BJ (cell line): ENCODE results near the gene RASAL1. TPM values are rescaled to one million over a fixed set of nuclear protein-coding genes. Genes with fewer than 3 reads are reported as not detected.

Experiments
- CTCF ChIA-PET: fragments of 350-600 bp; formaldehyde crosslinking; extraction: SDS; loops from one replicate; lab custom pipeline; 2021; ENCODE audit warnings: antibody characterized with exemption, inconsistent platforms; lab: Yijun Ruan, JAX
- POLR2A ChIA-PET: fragments of 300-600 bp; sonication (Branson Sonifier 250); formaldehyde crosslinking; extraction: SDS; loops from one replicate; lab custom pipeline; 2021; ENCODE audit warnings: antibody characterized with exemption; lab: Charles Lee
- DNase-seq: peaks from one replicate; pipeline ENCODE4 v3.0.0-alpha.2; 2011; ENCODE audit warnings: low read depth
- H3K27me3 ChIP-seq: 2 replicates; pipeline ENCODE4 v1.6.0; 2011; ENCODE audit warnings: low read length; ENCODE audit not compliant: control insufficient read depth, insufficient read depth
- H3K36me3 ChIP-seq: 2 replicates; pipeline ENCODE4 v1.5.1; 2011; ENCODE audit warnings: low read length; ENCODE audit not compliant: control insufficient read depth, insufficient read depth
- H3K4me3 ChIP-seq: 2 replicates; pipeline ENCODE4 v1.5.1; 2011; ENCODE audit warnings: low read depth, mild to moderate bottlenecking, control low read depth, low read length
- CTCF ChIP-seq: IDR thresholded peaks from 2 replicates; pipeline ENCODE4 v1.5.1; 2011; ENCODE audit warnings: low read depth, mild to moderate bottlenecking, control low read depth, inconsistent platforms, low read length, moderate library complexity; ENCODE audit not compliant: insufficient read depth
- polyA plus RNA-seq: library from polyadenylated mRNA; depleted of rRNA; stranded (reverse); fragments of >200 nt; gene quantifications from 2 replicates; pipeline ENCODE4 v1.2.3, GENCODE V29; 2011

RASAL1 gene
- polyA plus RNA-seq, 1 experiment = not detected

DNA sequence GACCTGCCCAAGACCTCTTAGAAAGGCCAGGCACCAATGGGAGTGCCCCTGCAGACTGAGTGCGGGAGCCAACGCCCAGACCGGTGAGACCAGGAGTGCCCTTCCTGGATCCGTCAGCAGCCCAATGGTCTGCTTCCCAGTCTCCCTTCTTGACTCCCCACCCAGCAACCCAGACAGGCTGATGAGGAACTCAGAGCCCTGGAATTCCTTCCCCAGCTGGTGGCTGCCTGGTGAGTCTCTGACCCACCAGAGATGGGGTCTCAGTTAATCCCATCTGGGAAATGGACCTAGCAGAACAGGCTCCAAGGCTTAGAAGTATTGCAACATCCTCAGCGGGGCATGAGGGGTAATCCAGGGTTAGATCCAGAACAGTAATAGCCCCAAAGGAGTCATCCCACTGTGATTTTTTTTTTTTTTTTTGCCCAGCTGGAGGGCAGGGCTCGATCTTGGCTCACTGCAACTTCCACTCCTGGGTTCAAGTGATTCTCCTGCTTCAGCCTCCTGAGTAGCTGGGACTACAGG lies 1.5 kb upstream of the RASAL1 start:
- Histone ChIP-seq H3K36me3 (no peaks in the 10 kb centered on the region), H3K4me3 (no peak overlapping the region), H3K27me3 (no peaks in the 10 kb centered on the region; the same call in 1 of the 2 replicates)
- ChIA-PET POLR2A (no interaction called here), CTCF (interaction anchor here (1.5 kb wide), 1 partner anchor 37 kb away, joined by 5 read pairs; no protein-coding TSS in a partner anchor)
- no peak for TF ChIP-seq CTCF
- no peak for DNase-seq

- TF ChIP-seq CTCF = no peak
- DNase-seq = no peak
- ChIA-PET CTCF (no interaction called here), POLR2A (no interaction called here)
- Histone ChIP-seq H3K4me3 (no peak overlapping the region), H3K27me3 (no peaks in the 10 kb centered on the region; the same call in 1 of the 2 replicates), H3K36me3 (no peaks in the 10 kb centered on the region)
Observed at GRCh38 chr12:113136128-113136989, 798 bp upstream of the RASAL1 start.

GRCh38 chr12:113134521-113134951 lies 1.0 kb downstream of the RASAL1 start:
- no peaks in the 10 kb centered on the region for H3K36me3 ChIP-seq
- no peak for TF ChIP-seq CTCF
- POLR2A ChIA-PET = no interaction called here
- CTCF ChIA-PET = interaction anchor here (1.3 kb wide), 1 partner anchor 13 kb away, joined by 4 read pairs; no protein-coding TSS in a partner anchor
- DNase-seq = no peak
- no peak overlapping the region for H3K4me3 ChIP-seq
- no peaks in the 10 kb centered on the region; the same call in none of the 2 replicates for H3K27me3 ChIP-seq

- ChIA-PET POLR2A (no interaction called here), CTCF (interaction anchor here (1.3 to 1.9 kb wide), 2 partner anchors 13 to 15 kb away, joined by 4 to 5 read pairs; partner anchors contain the start of gene CFAP73)
- Histone ChIP-seq H3K27me3 (no peaks in the 10 kb centered on the region; the same call in none of the 2 replicates), H3K4me3 (no peak overlapping the region), H3K36me3 (no peaks in the 10 kb centered on the region)
- DNase-seq = no peak
- TF ChIP-seq CTCF = no peak
Observed at GRCh38 chr12:113134071-113134470, 1.5 kb downstream of the RASAL1 start.

- ChIA-PET CTCF (interaction anchor here (0.6 to 1.9 kb wide), 2 partner anchors 16 to 42 kb away, joined by 5 read pairs; partner anchors contain the start of gene CFAP73), POLR2A (no interaction called here)
- Histone ChIP-seq H3K36me3 (no peaks in the 10 kb centered on the region), H3K27me3 (no peaks in the 10 kb centered on the region; the same call in none of the 2 replicates), H3K4me3 (no peak overlapping the region)
- no peak for TF ChIP-seq CTCF
- DNase-seq = no peak
Observed at GRCh38 chr12:113133666-113134065, 1.9 kb downstream of the RASAL1 start.
